ENCODE data around the gene FXYD7.
"Not testable (repeated sequence)": the region's sequence is repeated elsewhere in the genome, so short reads cannot be mapped to it uniquely, and the experiment has no call there.

Gene FXYD7

DNA sequence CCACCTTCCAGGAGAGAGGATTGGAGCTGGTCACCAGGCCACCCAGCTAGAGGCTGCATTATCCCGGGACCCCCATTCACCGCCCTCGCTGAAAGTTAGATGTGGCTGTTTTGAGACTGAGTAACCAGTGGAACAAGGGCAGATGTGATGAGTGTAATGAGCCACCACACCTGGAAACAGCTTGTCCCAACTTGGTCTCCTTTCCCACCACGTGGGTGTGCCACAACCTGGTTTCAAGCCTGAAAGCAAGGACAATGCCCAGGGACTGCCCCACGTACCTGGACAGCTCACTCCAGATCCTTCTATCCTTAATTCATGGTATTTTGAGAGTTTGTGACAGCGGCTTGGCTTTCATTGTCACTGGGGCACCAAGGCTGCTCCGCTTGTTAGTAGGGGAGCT, 15.2 kb upstream of the FXYD7 start:
- no peak for DNase-seq (ENCODE audit: low spot score)

DNA sequence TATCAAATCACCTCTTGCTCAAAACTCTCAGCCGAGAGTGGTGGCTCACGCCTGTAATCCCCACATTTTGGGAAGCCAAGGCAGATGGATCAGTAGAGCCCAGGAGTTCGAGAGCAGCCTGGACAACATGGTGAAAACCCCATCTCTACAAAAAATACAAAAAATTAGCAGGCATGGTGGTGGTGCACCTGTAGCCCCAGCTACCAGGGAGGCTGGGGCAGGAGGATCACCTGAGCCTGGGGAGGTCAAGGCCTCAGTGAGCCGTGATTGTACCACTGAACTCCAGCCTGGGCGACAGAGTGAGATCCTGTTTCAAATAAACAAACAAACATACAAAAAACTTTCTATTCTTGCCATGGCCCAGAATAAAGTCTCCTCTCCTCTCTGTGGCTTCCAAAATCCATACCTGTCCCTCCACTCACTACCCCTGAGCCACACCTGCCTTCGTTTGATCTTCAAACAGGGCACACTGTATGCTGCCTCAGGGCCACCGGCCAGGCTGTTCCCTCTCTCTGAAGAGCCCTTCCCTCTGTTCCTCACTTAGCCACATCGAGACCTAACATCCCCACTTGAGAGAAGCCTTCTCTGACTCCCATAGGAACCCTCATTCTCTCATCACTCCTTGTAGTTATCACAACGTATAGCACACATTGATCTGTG, 14.5 kb upstream of the FXYD7 start:
- DNase-seq (ENCODE audit: low spot score), result no peak

- DNase-seq (ENCODE audit: low spot score), result not testable (repeated sequence)
These were observed 13.3 kb upstream of the FXYD7 start for GRCh38 chr19:35129724-35130274.

DNA sequence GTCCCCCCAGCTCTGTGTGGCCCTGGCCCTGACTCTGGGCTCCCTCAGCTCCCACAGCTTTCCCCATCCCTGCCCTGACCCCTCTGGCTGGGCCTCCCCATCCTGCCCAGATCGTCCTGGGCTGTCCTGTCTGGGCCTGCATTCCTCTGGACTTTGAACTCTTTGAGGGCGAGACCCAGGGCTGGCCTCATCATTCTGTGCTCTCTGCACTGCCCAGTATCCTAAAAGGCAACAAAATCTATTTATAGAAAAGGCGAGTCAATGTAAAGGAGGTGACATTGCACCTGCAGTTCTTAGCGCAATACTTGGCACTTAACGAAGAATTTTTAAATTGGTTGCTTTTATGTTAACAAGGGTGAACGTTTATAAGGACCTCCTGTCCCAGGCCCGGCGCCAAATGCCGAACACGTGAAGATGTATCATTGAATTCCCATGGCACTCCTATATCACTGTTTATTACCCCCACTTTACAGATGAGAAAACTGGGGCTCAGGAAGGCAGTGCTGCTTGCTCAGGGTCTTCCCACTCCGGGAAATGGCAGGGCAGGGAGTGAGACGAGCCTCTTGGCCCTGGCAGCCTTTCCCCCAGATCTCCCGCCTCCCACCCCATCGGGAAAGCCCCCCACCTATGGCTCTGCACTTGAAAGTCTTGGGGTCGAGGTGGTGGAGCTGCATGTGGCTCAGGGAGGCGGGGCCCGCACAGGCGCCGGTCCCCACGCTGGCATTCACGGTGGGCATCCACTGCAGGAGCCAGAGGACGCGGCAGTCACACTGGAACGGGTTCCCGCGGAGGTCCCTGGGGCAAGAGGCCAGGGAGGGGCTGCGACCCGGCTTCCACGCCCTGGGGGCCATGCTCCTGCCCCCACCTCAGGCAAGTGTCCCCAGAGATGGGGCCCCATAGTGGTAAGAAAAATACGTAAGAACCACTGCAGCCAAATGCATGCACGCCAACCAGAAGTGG, 12.0 kb upstream of the FXYD7 start:
- DNase-seq (ENCODE audit: low spot score), result no peak

- DNase-seq (ENCODE audit: low spot score), result no peak
These were observed 10.8 kb upstream of the FXYD7 start for GRCh38 chr19:35132254-35132653.

DNA sequence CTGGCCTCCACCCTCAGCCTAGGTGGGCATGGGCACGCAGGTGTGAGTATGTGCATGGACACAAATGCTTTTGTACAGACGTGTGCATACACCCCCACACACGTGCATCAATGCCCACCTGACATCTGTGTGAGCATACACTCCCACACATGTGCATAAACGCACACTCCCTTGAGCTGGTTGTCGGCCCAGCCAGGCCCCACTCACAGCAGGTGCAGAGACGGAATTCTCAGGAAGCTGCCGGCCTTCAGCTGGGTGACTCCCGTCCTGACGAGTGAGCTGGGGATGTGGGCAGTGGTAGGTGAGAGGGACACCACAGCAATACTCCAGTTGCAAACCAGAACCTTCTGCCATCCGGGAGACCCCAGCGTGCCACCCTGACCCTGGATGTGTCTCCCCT, 9.2 kb upstream of the FXYD7 start:
- no peak for DNase-seq (ENCODE audit: low spot score)

DNA sequence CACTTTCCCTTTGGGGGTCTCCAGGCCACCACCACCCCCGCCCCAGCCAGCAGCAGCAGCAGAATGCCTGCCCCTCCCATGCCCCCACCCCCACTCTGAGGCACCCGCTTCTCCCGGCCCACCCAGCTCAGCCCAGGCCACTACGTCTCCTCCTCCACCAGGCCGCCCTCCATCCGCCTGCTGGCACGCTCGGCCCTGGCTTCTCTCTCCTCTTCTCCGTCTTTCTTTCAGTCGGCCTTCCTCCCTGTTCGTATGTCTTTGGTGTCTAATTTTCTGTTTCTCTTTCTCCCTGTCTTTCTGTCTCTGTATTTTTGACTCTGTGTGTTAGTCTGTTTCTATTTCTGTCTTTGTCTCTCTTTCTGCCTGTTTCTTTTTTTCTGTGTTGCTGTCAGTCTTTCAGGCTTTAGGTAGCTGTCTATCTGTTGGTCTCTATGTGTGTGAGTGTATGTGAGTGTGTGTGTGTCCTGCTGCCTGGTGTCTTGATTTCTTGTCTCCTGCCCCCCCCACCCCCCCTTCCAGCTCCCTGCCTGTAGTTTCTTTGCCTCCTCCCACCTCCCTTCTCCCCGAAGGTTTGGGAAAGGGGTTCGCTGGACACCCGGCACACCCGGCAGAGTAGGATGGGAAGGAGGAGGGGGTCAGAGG, 8.3 kb upstream of the FXYD7 start, which contains the start of gene LGI4:
TSS of gene LGI4 (minus strand) at position 459 of the 642 bp plus-strand sequence. CDS start at position 80, 379 bp downstream.
- DNase-seq (ENCODE audit: low spot score), result no peak

DNA sequence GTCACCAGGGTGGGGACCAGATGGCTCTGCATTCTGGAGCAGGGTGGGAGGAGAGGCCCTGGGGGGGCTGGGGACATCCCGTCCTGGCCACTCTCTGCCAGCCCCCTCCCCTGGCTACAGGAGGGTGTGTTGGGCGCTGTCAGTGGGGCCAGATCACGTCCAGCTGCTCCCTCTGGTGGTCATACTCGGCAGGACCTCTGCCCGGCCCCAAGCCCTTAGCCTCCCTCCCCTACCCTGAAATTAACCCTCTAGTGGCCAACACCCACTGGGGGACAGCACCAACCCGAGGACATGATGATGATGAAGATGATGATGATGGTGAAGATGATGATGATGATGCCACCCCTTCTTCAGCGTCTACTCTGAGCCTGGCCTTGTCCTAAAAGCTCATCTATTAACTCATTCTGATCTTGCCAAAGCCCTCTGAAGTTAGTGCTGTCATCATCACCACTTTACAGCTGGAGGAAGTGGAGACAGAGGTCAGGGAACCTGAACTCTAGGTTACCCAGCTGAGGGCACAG, 7.6 kb upstream of the FXYD7 start:
- peak; percentile 81 for DNase-seq (ENCODE audit: low spot score)

DNA sequence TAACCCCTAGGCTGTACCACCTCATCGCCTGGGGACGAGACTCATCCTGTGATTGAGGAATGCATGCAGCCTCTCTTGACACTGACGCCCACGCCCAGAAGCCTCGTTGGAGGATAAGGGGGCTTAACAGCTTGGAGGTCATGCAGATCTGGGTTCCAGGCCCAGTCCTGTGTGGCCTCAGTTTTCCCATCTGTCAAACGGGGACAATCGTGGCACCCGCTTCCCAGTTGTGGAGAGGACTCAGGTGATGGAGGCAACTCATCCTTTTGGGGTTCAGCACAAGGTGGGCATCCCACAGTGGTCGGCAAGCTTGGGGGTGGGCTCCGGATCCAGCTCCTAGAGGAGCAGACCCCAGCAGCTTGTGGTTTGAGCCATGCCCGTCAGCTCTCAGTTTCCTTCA, 6.8 kb upstream of the FXYD7 start:
- DNase-seq (ENCODE audit: low spot score), result no peak

DNA sequence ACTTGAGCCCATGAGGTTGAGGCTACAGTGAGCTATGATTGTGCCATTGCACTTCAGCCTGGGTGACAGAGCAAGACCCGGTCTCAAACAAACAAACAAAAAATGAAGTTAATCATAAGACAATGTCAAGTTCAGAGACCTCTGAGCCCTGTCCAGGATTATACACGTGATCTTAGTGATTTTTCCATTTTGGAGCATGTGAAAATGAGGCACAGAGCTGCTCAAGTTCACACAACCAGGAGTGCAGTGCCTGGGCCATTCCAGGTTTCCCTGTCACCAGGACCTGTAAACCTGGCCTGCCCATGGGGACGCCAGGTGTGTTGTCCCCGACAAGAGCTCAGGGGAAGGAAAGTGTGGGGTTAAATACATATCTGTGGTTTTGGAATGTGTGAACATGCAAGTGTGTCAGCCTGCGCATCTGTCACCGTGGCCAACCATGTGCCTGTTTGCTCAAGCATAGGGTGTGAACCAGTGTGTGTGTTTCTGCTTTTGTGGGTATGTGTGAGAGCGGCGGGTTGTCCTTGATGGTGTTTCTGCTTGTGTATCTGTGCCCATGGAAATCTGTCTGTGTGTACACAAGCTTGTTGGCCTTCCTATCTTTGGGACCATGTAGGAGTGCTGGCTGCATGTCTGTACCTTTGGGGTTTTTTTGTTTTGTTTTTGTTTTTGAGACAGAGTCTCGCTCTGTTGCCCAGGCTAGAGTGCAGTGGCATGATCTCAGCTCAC, 5.9 kb upstream of the FXYD7 start:
- DNase-seq (ENCODE audit: low spot score), result no peak

GRCh38 chr19:35138305-35138892, 4.7 kb upstream of the FXYD7 start, which contains the start of gene FXYD1:
FXYD1 (plus strand) TSS chr19:35138824; CDS start chr19:35140080, 1,256 bp downstream.
- no peak for DNase-seq (ENCODE audit: low spot score)

GRCh38 chr19:35140207-35140961, 2.7 kb upstream of the FXYD7 start:
- no peak for DNase-seq (ENCODE audit: low spot score)

DNA sequence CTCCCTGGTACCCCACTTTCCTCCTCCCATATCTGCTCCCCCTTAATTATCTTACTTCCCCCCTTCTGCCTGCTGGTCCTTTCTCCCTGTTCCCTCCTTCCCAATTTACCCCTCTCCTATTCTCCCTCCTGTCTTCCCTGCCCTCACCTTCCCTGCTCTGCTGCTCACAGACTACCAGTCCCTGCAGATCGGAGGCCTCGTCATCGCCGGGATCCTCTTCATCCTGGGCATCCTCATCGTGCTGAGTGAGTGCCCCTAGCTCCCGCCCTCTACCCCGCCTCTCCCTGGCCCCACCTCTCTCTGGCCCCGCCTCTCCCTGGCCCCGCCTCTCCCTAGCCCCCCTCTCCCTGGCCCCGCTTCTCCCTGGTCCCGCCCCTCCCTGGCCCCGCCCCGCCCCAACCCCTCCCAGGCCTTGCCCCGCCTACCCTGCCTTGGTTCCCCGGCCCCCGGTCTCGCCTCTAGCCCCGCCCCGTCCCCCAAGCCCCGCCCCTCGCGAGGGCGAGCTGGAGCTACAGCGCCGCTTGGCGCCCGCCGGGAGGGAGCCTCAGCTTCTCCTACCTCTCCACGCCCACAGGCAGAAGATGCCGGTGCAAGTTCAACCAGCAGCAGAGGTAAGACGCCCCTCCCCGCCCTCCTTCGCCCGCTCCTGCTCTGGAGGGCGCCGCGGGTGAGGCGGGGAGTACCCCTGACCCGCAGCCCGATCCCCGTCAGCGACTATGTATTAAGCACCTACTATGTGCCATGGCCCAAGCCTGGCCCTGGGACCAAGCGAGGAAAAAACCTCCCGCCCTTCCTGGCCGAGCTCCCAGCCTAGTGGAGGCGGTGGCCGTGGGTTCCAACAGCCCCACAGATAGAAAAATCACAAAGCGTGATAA, 1.9 kb upstream of the FXYD7 start:
- DNase-seq (ENCODE audit: low spot score), result peak; percentile 88

GRCh38 chr19:35141837-35142605, 1.0 kb upstream of the FXYD7 start:
- DNase-seq (ENCODE audit: low spot score), result no peak

GRCh38 chr19:35142606-35143230, 337 bp upstream of the FXYD7 start:
- no peak for DNase-seq (ENCODE audit: low spot score)

- no peak for DNase-seq (ENCODE audit: low spot score)
These were observed 763 bp downstream of the FXYD7 start for GRCh38 chr19:35143818-35144217.

GRCh38 chr19:35144259-35144599, 1.2 kb downstream of the FXYD7 start:
- DNase-seq (ENCODE audit: low spot score), result no peak

Measured in pons (tissue), 1 donor.